Loucy (cell line): ENCODE measurements around the gene MAGEB6.

Experiments
- H2AFZ ChIP-seq: fragments of 200-600 bp; sonication (generic); 2 replicates; pipeline ENCODE4 v1.6.0; 2016; ENCODE audit warnings: antibody characterized with exemption, mild to moderate bottlenecking, low read length, moderate library complexity
- H3F3A ChIP-seq: fragments of 200-600 bp; 2 replicates; pipeline ENCODE4 v1.6.0; 2016; ENCODE audit warnings: antibody characterized with exemption, low read depth, mild to moderate bottlenecking
- H3K27me3 ChIP-seq: fragments of 200-600 bp; sonication (generic); 2 replicates; pipeline ENCODE4 v1.6.1; 2014; ENCODE audit warnings: low read length, mild to moderate bottlenecking; ENCODE audit not compliant: insufficient read depth, poor library complexity, severe bottlenecking
- H3K36me3 ChIP-seq: fragments of 200-600 bp; sonication (generic); 2 replicates; pipeline ENCODE4 v1.6.1; 2016; ENCODE audit warnings: low read length; ENCODE audit not compliant: insufficient read depth
- H3K4me1 ChIP-seq: fragments of 200-600 bp; sonication (generic); 2 replicates; pipeline ENCODE4 v1.5.1; 2014; ENCODE audit warnings: low read length, mild to moderate bottlenecking; ENCODE audit not compliant: insufficient read depth, poor library complexity, severe bottlenecking
- H3K4me2 ChIP-seq: fragments of 200-600 bp; sonication (generic); 2 replicates; pipeline ENCODE4 v1.6.0; 2014; ENCODE audit warnings: antibody characterized with exemption, low read length, low read depth, mild to moderate bottlenecking; ENCODE audit not compliant: poor library complexity, severe bottlenecking
- H3K4me3 ChIP-seq: fragments of 200-600 bp; sonication (generic); 2 replicates; pipeline ENCODE4 v1.5.1; 2014; ENCODE audit warnings: low read length, mild to moderate bottlenecking, mixed read lengths; ENCODE audit not compliant: poor library complexity, severe bottlenecking
- H3K79me2 ChIP-seq: fragments of 200-600 bp; sonication (generic); 2 replicates; pipeline ENCODE4 v1.6.1; 2014; ENCODE audit warnings: low read length; ENCODE audit not compliant: insufficient read depth
- H3K9ac ChIP-seq: fragments of 200-600 bp; sonication (generic); 2 replicates; pipeline ENCODE4 v1.6.0; 2014; ENCODE audit warnings: mild to moderate bottlenecking, low read depth, low read length, moderate library complexity; ENCODE audit not compliant: poor library complexity, severe bottlenecking
- H3K9me2 ChIP-seq: fragments of 200-600 bp; sonication (generic); replicated peaks from 2 replicates; pipeline ENCODE4 v1.6.1; 2016; ENCODE audit warnings: low read depth, low read length, mixed read lengths
- H3K9me3 ChIP-seq: fragments of 200-600 bp; sonication (generic); 2 replicates; pipeline ENCODE4 v1.6.1; 2014; ENCODE audit warnings: mild to moderate bottlenecking, antibody characterized with exemption, low read length, low read depth; ENCODE audit not compliant: insufficient read depth
- H4K20me1 ChIP-seq: fragments of 200-600 bp; sonication (generic); 2 replicates; pipeline ENCODE4 v1.6.0; 2014; ENCODE audit warnings: antibody characterized with exemption, low read length, mild to moderate bottlenecking; ENCODE audit not compliant: insufficient read depth, poor library complexity, severe bottlenecking
- EZH2phosphoT487 ChIP-seq: fragments of 200-600 bp; IDR thresholded peaks from 2 replicates; pipeline ENCODE4 v1.6.1; 2018; ENCODE audit warnings: antibody characterized with exemption, mild to moderate bottlenecking, moderate library complexity, borderline replicate concordance
- TF ChIP-seq, protein P1 (sequence below): fragments of 200-600 bp; sonication (generic); conservative IDR thresholded peaks from 2 replicates; pipeline ENCODE4 v1.5.1; 2014; ENCODE audit warnings: mild to moderate bottlenecking, antibody characterized with exemption, low read length

The MAGEB6 gene

DNA sequence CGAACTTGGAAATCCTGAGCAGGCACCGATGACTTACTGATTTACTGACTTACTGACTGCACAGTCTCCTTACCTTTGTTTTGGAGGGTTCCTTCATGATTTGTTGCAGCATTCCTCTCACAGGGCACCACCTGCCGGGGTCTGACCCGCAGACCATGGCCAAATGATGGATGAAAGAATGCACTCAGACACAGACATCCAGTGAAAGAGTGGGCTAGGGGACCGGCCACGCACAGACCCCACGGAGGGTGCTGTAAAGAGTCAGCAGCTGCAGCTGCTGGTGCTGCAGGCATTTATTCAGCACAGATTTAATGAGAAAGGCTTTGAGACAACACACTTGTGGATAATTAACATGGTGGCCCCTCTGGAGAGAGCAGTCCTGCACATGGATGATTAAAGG lies 27.1 kb downstream of the MAGEB6 start:
- Histone ChIP-seq H3K9me3 (no peaks in the 10 kb centered on the region; the same call in 1 of the 2 replicates), H3K4me1 (no peaks in the 10 kb centered on the region), H3K9ac (no peak overlapping the region), H3K9me2 (no peaks in the 10 kb centered on the region), H2AFZ (no peak overlapping the region), H3K36me3 (no peaks in the 10 kb centered on the region), H3K4me3 (no peak overlapping the region), H3K27me3 (no peaks in the 10 kb centered on the region), H3F3A (no peaks in the 10 kb centered on the region), H3K4me2 (no peak overlapping the region), H4K20me1 (no peaks in the 10 kb centered on the region), H3K79me2 (no peaks in the 10 kb centered on the region)
- TF ChIP-seq, protein P1, sequence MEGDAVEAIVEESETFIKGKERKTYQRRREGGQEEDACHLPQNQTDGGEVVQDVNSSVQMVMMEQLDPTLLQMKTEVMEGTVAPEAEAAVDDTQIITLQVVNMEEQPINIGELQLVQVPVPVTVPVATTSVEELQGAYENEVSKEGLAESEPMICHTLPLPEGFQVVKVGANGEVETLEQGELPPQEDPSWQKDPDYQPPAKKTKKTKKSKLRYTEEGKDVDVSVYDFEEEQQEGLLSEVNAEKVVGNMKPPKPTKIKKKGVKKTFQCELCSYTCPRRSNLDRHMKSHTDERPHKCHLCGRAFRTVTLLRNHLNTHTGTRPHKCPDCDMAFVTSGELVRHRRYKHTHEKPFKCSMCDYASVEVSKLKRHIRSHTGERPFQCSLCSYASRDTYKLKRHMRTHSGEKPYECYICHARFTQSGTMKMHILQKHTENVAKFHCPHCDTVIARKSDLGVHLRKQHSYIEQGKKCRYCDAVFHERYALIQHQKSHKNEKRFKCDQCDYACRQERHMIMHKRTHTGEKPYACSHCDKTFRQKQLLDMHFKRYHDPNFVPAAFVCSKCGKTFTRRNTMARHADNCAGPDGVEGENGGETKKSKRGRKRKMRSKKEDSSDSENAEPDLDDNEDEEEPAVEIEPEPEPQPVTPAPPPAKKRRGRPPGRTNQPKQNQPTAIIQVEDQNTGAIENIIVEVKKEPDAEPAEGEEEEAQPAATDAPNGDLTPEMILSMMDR, result no peak
- TF ChIP-seq EZH2phosphoT487, result no peak

DNA sequence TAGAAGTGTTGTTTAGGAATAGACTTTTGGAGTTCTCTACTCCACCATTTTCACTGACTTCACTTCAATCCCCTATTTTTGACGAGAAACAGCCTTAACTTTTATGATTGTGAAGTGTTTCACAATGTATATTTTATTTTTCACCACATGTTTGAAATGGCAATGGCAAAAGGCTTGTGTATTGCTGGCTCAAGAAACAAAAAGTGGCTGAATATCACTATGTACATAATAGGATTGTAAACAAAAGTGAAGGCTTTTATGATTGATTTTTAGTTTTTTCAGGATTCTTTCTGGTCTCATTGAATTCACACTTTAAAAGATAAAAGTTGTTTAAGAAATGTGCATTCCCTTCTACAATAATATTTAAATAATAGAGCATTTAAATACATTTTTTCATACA lies 41.9 kb downstream of the MAGEB6 start:
- Histone ChIP-seq H3K4me3 (no peak overlapping the region), H3K79me2 (no peaks in the 10 kb centered on the region), H3F3A (no peaks in the 10 kb centered on the region), H3K9me2 (no peaks in the 10 kb centered on the region), H3K36me3 (no peaks in the 10 kb centered on the region), H3K4me2 (no peak overlapping the region), H4K20me1 (no peaks in the 10 kb centered on the region), H3K4me1 (no peaks in the 10 kb centered on the region), H3K9ac (no peak overlapping the region), H3K9me3 (no peaks in the 10 kb centered on the region), H2AFZ (no peak overlapping the region), H3K27me3 (no peaks in the 10 kb centered on the region)
- TF ChIP-seq, protein P1, result no peak
- TF ChIP-seq EZH2phosphoT487, result no peak
